Activated CD4-positive, alpha-beta T cell treated with anti-CD3 and anti-CD28 coated beads, Interleukin-2, Interleukin-6, amounts not matched to agents 100 ng/mL and 50 ng/mL, durations not matched to agents 16 hours and 8 hours (primary cell): ENCODE measurements around the gene APMAP.

ENCODE experiments used
- DNase-seq: peaks from one replicate; pipeline ENCODE4 v3.0.0-alpha.2; 2020

APMAP gene

DNA sequence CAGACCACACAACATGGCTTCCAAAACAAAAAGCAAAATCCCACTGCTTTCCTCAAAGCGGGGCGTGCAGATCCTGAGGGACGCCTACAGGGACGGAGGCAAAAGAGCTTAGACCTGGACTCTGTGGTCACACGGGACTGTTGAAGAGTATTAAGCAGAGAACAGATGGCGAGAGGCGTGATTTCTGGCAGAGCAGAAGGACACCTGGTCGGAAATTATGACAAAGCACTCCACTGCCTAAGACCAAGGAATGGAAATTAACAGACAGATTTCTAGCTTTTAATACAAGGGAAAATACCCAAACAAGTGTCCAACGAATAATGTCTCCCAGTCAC is 28.1 kb downstream of the APMAP start:
- peak; percentile 16 for DNase-seq

DNA sequence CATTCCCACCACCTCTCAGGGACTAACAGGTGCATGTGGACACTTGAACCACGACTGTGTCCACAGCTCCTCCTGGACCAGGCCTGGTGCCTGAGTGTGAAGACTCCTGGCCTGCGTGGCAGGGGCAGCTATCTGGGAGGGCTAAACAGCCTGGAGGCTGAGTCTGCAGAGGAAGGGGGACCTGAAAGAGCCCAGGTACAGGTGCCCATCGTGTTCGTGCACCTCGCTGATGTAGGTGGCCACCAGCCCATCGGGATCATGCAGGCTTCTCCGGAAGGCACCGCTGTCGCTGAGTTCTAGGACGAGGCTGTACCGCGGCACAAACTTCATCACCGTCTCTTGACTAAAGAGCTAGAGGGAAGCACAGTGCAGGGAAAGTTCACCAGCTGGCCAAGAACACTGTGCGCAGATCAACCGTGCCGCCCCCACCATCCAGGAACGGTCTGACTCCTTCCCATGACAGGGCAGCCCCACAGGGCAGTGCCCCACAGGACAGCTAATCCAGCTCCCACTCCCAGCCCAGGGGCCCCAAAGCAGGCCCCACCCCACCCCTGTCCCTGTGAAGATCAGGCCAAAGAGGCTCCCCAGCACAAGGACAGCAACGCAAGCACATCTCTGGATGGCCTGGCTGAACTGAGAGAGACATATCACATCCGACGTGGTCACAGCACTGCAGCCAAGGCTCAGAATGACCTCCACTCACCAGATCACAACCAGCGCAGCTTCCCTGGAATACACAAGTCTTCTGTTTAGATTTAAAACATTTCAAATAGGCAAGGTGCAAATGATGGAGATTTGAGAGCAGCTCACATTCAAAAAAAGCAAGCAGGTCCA is 28.7 kb downstream of the APMAP start:
- DNase-seq: no peak

DNA sequence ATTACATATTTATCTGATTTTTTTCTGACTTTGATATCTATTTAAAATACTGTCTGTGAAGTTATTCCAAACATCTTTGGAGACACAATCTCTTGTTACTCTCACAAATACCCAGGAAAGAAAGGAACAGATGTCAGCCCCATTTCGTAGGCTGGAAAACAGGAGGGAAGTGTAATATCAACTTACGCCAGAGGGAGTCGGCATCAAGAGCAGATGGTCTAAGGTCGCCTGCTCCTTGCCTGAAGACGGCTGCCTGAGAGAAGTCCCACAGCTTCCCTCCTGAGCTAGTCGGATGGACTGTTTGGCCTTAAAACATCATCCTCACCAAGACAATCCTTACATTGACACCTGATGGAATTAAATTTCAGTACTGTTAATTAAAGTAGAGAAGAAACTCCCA is 30.0 kb downstream of the APMAP start:
- DNase-seq: no peak

GRCh38 chr20:24962182-24962492 is 30.4 kb downstream of the APMAP start:
- DNase-seq: no peak

- no peak for DNase-seq
Measured at GRCh38 chr20:24961384-24962181, 31.0 kb downstream of the APMAP start.

GRCh38 chr20:24960861-24961260 is 31.7 kb downstream of the APMAP start:
- no peak for DNase-seq

GRCh38 chr20:24960302-24960801 is 32.2 kb downstream of the APMAP start:
- DNase-seq: no peak

DNA sequence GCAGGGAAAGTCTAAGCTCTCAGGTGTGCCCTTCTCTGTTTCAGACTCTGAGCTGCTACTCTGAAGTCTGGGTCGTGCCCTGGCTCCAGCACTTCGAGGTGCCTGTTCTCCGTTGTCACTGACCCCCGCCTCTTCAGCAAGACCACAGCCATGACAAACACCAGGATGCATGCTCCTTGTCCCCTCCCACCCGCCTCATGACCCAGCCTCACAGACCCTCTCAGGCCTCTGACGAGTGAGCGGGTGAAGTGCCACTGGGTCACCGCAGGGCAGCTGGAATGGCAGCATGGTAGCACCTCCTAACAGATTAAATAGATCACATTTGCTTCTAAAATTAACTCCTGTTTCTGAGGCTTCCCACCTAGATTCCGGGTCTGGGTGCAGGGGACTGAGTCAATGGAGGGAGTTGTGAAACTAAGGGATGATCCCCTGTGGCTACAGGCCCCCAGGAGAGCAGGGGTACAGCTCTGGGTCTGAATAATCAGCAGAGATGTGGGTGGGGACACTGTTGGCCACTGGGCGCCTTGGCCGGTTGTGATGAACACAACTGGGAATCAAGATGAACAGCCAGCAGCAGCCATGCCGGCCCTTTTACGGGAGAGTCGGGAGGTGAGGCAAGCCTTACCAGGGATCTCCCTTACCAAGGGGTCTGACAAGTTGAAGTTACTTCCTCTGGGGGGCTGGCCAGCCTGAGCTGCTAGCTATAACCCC is 32.8 kb downstream of the APMAP start:
- DNase-seq: no peak

DNA sequence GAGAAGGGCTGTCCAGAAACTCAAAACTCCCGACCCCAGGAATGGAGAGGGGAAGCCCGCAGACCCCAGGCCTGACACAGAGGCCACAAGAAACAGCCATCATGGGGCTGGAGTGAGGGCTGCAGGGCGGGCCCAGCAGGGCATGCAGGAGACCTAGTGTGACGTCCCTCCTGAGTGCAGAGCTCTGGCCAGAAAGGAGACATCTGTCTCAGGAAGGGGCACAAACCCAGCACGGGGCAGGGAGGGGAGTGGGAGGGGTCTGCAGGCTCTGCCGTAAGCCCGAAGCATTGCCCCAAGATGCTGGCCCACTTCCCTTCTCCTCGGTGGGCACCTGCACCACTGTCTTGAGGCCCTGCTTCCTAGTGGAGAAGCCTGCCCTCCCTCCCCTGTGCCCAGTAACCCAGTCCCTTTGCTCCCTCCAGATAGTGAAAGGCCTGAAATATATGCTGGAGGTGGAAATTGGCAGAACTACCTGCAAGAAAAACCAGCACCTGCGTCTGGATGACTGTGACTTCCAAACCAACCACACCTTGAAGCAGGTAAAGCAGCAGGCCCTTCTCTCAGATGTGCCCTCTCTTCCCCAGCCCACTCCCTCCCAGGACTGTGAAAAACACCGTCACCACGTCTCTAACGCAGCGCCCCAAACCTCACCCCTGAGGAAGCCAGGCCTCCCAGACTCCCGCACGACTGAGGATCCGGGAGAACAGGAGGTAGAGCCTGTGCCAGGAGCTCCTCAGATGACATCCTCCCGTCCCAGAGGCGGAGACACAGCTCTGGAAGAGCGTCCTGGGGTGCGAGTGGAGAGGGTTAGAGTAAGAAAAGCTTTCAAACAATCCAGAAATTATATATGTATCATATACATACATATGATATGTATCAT is 33.8 kb downstream of the APMAP start:
- DNase-seq: no peak

DNA sequence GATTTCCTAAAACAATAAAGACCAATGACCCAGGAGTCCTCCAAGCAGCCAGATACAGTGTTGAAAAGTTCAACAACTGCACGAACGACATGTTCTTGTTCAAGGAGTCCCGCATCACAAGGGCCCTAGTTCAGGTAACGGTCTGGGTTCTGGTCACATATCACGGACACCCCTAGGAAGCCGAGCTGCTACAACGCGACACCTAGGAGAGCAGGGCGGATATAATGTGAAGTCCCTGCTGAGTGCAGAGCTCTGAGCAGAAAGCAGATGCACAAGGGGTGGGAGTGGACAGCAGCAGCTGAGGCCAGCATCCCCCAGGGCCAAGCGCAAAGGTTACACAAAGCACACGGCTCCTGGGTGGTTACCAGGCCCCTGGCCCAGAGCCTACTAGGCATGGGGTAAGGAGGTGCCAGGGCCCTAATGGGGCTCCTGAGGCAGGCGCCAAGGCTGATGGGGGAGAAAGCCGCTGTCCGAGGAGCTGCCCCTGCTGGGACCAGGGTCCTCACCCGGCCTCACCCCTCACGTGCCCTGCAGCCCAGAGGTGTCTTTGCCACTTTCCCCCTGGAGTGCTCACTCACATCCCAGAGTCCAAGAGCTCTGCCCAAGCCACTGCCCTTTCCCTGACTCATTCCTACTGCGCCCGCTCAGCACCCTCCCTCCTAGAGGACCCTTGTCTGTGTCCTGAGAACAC is 35.1 kb downstream of the APMAP start:
- no peak for DNase-seq

DNA sequence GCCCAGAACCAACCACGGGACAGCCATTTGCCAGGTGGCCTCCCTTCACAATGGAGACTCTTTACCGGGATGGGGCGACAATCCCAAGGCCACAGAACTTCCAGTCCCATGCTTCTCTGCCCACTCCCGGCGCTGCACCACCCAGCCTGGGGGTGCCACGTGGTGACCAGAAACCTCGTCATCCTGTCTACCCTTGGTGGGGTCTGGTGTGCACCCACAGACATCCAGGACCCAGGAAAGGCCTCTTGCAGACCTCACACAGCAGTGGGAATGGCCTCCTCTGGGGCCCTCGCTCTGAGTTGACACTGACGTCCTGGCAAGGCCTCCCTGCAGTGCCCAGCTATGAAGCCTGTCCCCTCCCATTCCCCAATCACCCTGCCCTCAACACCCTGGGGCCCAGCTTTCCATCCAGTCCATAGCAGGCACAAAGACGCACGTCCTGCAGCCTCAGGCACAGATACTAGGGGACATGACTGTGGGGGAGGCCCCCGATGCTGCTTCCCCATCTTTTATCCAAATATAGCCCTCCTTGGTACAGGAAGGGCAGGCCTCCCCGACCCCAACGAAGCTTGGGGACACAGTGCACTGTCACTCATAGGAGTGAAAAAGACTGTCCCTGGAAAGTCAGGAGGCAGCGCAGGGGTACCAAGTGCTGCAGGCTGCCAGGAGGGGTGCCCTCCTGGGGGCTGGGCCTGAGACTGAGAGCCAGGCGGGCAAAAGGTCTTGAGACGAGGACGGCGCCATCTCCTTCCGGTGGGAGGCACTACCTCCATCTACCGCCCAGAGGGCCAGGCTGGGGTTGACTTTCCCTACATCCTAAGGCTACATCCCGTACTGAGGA is 36.3 kb downstream of the APMAP start:
- no peak for DNase-seq

DNA sequence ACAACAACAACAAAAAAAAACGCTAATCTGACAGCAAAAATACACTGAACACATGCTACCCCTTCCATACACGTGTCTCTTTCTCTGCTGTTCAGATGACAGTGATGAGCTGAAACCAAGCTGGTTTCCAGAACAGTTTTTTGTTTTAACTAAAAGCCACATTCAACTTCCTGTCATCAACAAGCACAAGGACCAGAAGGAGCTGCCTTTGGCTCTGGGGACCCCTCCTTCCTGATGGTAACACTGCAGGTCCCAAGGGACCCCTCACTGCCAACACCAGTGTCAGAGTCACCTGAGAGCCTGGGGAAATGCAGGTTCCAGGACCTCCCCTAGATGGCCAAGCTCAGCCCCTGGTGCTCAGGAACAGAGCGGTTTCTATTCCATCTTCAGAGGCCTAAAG is 37.5 kb downstream of the APMAP start:
- peak; percentile 65 for DNase-seq

DNA sequence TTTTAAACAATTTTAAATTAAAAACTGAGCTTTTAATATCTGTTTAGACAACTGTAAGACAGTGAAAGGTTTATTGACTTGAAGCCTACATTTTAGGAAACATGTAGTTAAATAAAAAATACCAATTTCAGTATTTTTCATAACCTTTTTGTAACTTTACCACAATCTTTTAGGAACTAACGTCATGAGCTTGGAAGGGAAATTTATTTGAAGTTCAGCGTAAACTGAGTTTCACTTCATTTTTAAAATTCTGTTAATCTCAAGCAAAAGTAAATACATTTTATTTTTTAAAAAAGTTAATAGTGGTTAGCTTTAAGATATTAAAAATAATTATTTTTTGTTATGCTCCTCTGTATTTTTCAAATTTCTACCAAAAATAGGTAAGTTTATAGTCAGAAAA is 38.0 kb downstream of the APMAP start:
- no peak for DNase-seq

DNA sequence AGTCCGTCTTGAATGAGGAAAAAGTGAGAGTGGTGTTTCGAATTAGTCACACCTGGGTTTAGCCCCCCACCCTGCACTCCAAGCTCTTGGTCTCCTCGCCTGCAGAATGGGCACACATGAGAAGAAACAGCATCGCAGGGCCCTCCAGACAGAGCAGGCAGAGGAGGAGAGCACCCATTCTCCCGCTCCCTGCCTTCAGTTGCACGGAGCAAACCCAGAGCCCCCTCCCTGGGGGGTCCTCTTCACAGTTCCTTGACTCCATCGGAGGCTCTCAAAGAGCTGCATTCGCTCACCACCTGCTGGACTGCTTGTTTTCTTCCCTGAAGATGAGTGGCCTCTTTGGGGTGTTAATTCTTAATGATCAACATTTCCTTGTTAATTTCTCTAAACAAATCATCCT is 38.4 kb downstream of the APMAP start:
- no peak for DNase-seq

- DNase-seq: no peak
Measured at GRCh38 chr20:24953621-24954133, 38.9 kb downstream of the APMAP start.

DNA sequence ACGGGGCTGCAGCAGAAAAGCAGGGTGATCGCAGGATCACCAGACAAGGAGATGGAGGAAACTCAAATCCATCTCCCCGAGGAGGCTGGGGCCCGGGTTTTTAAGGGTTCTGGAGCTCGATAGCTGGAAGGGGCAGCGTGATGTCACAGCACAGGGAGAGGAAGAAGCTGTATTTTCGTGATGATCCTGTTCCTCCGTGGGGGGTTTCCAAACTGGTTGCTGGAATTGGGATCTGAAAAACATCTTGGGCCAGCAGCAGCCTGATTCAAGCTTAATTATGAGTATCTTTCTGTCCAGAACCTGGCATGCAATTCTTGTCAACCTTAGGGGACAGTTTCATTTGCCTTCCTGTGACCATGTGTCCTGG is 39.4 kb downstream of the APMAP start:
- DNase-seq: no peak

- DNase-seq: no peak
Measured at GRCh38 chr20:24952376-24953208, 40.0 kb downstream of the APMAP start.

DNA sequence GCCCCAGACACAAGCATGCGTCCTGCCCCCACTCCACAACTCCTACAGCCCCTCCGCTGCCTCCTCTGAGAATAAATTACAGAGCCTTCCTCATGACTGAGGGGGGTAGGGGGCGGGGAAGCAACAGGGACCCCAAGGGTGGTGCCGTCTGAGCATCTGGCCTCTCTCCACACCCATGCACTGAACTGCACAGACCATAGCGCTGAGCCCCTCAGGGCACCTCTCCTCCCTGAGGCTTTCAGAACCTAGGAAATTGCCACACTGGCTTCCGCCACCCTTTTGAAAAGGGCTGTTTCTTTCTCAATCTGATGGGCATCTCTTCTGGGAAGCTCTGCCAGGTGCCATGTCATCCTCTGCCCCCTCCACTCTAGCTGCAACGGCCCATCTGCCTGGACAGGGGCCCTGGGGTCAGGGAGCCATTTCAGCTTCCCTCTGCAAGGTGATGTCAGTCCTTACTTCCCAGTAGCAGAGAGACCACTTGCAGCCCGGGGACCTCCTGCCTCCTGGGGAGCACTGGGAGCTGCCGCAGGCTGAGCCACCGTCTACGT is 40.9 kb downstream of the APMAP start:
- DNase-seq: no peak

DNA sequence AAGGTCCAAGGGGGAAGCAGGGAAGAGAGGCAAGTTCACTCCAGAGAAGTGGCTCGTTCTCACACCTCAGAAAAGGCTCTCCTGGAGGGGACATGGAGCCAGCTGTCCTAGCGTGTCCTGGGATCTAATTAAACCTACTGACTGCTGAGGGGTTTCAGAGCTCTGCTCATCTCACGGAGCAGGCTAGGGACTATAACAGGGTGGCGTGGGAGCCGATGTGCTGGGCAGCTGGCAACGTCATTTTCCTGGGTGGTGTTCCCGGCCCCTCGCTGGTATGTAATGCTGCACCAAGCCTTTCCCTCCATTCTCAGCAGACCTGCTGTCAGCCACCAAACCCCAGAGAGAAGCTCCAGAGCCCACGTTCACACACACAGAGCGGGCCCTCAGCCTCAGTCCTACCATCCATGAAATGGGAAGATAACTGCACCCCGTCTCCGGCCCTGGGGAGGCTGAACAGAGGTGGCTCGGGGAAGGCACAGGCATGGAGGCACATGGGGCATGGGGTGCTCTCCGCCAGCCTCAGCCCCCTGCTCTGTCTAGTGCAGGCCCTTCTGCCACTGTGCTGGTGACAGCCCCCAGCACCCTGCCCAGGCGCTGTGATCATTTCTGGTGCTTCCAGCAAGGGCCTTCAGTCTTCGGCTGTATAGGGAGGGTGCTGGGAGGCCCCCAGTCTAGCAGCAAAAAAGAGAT is 41.6 kb downstream of the APMAP start:
- DNase-seq: no peak
